Measurements from ENCODE around the gene TCF21.
"Not testable (repeated sequence)": the region's sequence is repeated elsewhere in the genome, so short reads cannot be mapped to it uniquely, and the experiment has no call there.

TCF21 gene

GRCh38 chr6:133936352-133936751, 47.4 kb downstream of the TCF21 start:
- DNase-seq = not testable (repeated sequence)

- DNase-seq = no peak
These were observed 49.0 kb downstream of the TCF21 start for GRCh38 chr6:133937909-133938308.

- DNase-seq = no peak
These were observed 49.6 kb downstream of the TCF21 start for GRCh38 chr6:133938533-133938932.

GRCh38 chr6:133939778-133940667, 51.1 kb downstream of the TCF21 start:
- DNase-seq = no peak

All from NCI-H1436 treated with DMSO at 0.1 percent for 48 hours (cell line).